ENCODE data around the gene SMYD3.
A peak's percentile ranks its signal among the peaks of the same experiment; 100 is the strongest.

SMYD3 gene

DNA sequence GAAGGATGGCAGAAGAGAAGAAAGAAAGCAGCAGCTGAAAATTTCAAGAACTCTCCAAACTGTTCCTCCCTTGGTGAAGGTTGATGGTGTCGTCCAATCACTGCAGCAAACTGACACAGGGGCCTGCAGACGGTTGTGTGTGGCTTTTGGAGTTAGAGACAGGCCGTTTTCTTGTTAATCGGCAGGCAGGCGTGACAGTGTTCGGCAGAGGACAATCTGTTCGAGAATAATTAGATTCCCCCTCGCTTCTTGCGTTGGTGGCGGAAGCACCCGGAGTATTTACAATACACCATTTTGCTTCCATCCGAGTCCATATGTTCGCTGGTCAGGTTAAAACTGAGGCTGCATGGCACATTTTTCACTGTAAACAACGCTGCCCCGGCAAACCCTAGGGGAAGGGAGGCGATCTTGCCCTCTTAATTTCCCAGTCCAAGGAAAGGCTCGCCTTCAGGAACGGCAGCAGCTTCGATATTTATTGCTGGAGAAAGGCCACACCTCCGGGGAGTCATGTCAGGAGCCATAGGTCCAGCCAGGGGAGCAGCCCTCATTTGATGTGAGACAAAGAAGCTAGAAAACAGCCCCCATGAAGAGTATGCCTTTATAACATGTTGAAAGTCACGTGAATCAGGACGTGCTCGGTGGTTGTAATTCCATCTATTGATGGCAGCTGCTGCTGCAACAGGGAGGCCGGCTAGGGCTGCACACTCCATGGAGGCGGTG, 360.1 kb downstream of the SMYD3 start:
- DNase-seq (ENCODE audit: low spot score), result no peak

DNA sequence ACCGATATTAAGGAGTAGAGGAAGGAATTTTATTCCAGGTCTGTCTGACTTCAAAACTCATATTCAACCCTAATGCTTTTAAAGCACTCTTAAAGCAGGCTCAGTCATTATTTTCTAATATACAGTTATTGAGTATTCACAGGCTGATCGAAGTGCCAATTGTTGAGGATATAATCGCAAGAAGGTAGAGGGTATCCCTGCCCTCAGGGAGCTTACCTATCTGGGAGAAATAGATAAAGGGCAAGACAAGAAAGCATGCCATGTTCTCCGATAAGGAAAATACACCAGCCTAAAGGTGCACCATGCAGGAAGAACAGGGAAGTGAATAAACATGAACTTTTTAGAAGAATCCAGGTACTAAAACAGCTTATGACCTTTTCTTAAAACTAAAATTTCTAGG, 361.2 kb downstream of the SMYD3 start:
- no peak for DNase-seq (ENCODE audit: low spot score)

DNA sequence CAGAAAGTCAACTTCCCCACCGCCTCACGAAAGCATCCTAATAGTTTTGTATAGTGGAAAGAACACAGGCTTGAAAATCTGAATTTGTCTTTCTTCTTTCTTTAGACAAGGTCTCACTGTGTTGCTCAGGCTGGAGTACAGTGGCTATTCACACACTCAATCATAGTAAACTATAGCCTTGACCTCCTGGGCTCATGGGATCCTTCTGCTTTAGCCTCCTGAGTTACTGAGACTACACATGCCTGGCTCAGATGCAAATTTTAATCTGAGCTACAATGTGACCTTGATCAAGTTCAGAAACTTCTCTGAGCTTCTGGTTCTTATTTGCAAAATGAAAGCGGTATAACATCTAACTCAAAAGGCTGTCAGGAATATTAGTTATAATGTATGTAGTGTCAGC, 362.1 kb downstream of the SMYD3 start:
- DNase-seq (ENCODE audit: low spot score), result no peak

DNA sequence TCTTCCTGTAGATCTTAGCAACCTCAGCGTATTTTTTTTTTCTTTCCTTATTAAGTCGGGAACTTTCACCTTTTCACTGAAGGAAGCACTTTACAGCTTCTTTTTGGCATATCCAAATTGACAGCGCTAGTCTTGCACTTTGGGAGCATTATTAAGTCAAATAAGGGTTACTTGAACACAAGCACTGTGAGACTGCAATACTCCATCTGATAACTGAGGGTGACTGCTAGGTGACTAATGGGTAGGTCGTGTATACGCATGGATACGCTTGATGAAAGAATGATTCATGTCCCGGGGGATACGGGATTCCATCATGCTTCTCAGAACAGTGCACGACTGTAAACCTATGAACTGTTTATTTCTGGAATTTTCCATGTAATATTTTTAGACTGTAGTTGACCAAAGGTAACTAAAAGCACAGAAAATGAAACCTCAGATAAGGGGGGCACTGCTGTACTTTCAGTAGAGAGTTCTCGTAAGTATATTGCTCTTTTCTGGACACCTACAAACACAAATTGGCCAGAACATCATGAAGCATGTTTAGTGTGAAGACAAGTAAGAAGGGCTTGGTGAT, 364.7 kb downstream of the SMYD3 start:
- DNase-seq (ENCODE audit: low spot score), result peak; percentile 91

DNA sequence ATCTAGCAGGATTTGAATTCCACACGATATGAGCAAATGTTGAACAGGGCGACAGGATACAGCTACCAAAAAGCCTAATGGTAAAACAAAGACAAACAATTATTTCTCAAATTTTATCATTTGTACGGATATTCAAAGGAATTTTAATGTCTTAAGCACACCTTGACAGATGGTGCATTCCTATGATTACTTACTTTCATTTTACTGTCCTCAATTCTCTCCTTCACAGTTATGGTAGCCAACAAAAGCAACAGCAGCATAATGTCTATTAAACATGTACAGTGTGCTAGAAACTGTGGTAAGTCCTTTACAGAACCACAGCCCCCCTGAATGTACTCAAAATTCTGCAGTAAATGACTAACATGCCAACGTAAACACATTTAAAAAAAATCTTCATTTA, 365.8 kb downstream of the SMYD3 start:
- DNase-seq (ENCODE audit: low spot score), result no peak

DNA sequence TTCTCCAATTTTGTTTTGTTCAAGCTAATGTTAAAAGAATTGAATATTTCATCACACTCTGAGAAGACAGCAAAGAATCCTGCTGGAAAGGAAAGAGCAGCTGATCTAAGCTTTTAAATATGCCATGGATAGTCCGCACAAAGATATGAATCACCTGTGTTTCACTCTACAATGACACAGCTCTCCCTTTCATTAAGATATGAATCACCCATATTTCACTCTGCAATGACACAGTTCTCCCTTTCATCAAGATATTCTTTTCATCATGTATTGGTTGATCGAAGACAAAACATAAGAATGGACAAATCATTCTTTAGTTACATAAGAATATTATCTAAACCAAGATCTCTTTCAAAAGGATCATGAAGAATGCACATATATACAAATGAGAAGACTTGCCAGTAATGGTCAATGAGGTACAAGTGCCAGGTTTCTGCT, 367.3 kb downstream of the SMYD3 start:
- DNase-seq (ENCODE audit: low spot score), result peak; percentile 98

DNA sequence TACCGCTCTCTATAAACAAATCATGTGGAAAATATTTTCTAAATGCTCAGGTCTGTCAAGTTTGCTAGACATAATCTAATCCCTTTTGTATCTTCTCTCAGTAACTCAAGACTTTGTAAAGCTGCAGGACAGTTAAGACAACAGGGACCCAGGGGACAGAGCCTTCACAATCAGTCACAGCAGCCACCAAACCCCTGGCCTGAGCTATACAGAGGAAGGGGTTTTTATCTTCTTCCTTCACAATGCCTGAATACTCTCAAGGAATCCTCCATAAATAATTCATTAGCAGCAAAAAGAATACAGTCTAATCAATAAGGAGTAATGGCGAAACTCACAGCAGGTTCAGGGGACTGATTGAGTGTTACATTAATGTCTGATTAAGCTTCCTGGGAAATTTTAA, 368.3 kb downstream of the SMYD3 start:
- no peak for DNase-seq (ENCODE audit: low spot score)

DNA sequence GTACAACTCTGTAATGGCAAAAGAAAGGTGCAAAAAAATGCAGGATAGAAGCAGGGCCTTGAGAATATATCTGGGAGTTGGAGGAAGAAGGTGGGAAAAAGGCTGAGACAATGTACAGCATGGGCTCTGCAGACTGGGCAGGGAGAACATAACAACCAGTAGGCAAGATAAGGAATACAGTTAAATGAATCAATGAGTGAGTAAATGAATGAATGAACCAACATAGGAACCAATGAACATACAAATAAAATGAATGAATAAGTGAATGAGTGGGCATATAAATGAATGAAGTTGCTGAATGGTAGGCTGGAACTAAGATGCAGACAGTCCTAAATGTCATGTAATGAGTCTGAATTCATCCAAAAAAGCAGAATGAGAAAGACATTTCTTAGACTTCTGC, 370.6 kb downstream of the SMYD3 start:
- no peak for DNase-seq (ENCODE audit: low spot score)

DNA sequence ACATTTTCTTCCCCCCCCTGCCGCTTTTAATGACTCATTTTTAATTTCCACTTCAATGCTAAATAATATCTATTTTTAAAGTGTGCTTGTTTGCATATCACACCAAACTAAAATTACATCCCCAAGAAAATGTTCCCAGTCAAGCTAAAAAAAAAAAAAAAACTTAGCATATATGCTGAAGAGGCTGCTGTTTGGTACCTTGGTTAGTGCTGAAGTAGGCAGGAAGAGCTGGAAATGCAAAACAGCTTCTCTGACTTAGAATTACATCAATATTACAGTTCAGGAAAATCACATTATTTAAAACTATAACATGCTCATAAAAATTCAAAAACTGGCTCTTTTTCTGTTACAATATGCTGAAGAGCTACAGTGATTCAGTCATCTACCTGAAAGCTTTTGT, 372.3 kb downstream of the SMYD3 start:
- DNase-seq (ENCODE audit: low spot score), result no peak

DNA sequence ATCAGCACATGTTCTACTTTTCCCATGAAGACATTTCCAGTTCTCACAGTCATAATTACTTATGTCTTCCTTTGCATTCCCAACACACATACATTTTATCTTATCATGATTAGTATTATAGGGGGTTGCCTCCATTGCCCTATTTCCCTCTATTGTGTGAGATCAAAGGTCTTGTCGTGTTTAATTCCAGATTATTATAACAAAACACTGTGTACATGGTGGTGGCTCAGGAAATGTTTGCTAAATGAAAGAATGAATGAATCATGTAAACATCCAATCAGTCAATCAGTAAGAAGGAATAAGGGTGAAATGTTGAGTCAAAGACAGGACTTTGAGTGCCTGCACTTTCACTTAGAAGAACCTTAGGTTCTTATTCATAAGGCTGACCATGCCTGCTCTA, 376.0 kb downstream of the SMYD3 start:
- DNase-seq (ENCODE audit: low spot score), result no peak

DNA sequence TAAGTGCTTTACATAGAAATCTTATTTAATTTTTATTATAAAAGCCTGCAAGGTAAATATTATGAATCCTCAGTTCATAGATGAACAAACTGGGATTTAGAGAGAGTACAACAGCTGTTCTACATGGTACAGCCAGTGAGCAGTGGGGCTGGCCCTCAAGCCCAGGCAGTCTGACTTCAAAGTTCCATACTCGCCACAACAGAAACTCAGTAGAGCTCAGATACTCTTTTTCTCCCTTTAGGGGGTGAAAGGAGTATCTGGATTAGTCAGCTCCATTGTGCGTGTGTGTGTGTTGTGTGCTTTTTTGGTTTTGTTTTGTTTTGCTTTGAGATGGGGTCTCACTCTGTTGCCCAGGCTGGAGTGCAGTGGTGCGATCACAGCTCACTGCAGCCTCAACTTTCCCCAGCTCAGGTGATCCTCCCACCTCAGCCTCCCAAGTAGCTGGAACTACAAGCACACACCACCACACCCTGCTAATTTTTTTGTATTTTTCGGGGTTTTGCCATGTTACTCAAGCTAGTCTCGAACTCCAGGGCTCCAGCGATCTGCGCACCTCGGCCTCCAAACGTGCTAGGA, 378.5 kb downstream of the SMYD3 start:
- no peak for DNase-seq (ENCODE audit: low spot score)

DNA sequence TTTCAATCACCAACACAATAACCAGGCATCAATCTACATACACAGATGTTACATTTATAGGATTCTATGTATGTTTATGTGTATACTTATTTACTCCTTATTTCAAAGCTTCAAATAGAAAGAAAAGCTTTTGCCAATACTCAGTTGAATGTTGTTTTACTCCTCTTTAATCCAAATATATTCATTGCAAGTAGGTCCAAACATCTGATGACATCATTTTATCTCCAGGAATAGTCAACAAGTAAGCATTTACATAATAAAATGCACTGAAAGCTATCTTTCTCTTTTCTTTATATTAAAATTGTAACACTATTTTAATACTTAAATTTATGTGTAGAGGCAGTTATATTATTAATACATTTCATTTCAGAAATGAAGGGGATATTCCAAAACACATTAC, 380.5 kb downstream of the SMYD3 start:
- DNase-seq (ENCODE audit: low spot score), result no peak

DNA sequence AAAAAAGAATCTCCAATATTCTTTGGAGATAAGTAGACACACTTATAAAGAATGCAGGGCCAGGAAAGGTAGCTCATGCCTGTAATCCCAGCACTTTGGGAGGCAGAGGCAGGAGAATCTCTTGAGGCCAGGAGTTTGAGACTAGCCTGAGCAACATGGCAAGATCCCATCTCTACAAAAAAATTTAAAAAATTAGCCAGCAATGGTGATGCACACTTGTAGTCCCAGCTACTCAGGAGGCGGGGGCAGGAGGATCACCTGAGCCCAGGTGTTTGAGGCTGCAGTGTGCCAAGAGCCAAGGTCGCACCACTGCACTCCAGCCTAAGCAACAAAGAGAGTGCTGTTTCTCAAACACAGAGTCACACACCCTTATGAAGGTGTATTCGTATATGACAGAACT, 385.0 kb downstream of the SMYD3 start:
- no peak for DNase-seq (ENCODE audit: low spot score)

DNA sequence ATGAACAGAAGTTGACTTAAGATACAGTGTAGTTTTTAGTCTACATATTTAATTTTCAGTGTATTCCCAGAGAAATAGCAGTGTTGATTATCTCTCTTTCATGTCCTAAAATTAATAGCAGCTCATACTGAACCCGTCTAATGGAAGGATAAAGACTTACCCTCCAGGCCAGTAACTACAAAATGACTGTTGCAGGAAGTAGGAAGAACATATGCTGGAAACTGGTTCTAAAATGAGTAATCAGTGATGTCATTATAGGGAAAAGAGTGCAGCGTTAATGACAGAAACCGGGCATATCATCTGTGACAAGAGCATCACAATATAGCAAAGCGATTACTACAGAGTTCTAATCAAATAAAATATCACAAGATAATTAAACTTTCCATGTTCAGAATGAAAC, 385.5 kb downstream of the SMYD3 start:
- no peak for DNase-seq (ENCODE audit: low spot score)

DNA sequence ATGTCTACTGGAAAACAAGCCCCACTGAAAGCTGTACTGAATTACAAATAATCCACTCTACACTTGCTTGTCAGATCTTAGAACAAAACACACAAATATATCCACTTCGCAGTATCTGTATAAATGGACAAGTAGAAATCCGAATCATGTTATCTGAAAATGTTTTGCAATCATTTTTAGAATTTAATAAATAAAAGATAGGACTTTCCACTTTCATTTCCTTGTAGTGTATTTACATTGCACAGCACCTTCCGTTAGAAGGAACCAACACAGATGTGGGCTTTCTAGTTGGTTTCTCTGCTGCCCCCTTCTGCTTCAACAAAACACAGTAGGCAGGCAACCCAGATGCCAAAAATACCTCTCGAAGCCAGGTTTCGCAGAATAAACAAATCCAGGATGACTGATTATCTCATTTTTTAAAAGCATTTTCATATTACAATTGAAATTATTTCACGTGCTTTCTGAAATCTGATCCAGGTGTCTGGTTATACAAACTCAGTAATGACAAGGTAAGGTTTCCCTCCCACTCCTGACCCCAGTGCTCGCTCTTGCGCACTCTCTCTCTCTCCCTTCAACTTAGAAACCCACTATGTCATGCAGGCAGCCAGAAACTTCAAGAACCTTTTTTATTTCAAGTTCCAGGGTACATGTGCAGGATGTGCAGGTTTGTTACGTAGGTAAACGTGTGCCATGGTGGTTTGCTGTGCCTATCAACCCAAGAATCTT, 389.9 kb downstream of the SMYD3 start:
- peak; percentile 21 for DNase-seq (ENCODE audit: low spot score)

DNA sequence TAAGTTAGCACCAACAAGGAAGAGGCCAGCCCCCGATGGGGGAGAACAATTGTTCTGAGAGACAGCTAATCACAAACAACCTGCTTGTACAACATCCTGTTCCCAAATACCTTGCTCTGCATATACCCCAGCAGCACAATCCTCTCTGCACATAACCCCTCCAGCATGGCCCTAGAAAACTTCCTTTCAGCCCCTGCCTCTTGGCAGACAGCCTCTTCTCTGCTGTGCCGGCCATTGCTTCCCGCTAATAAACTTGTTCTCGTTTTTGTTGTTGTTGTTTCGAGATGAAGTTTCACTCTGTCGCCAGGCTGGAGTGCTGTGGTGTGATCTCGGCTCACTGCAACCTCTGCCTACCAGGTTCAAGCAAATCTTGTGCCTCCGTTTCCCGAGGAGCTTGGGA, 392.7 kb downstream of the SMYD3 start:
- DNase-seq (ENCODE audit: low spot score), result no peak

DNA sequence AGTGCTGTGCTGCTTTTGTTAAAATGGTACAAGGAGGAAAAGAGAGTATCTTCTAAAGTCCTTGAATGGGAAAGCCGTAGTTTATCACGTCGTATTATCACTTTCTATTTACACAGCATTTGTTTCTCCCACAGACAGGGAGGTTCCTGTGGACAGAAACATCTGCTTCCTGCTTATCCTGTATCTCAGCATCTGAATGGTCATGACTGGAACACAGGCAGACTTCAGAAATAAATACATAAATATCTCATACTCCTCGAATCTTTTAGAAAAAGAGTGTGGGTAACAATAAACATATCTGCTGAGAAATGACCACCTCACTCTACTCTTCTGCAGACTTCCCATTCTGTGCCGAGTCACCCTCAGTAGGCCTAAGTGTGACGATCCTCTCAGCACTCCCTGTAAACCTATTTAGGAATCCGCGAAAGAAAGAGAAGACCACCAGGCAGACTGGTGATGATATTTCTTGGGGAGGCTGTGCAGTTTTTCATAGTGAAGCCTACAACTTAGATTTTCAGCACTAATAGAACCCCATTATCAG, 393.5 kb downstream of the SMYD3 start:
- no peak for DNase-seq (ENCODE audit: low spot score)

DNA sequence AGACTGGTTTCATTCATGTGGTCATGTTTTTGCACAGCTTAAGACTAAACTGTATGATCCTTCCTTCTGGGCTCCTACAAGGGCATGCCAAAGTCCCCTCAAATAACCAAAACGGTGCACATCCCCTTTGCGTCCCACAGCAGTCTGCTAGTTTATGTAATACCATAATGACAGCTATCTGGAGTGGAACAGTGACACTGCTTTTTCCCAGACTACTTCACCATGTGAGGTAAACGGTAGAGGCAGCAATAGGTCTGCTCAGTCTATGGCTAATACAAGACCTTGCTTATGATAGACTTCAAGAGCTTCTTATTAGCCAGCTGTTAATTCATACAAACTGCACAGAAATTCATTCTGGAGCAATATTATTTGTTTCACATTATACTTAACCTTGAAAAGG, 395.5 kb downstream of the SMYD3 start:
- DNase-seq (ENCODE audit: low spot score), result no peak

DNA sequence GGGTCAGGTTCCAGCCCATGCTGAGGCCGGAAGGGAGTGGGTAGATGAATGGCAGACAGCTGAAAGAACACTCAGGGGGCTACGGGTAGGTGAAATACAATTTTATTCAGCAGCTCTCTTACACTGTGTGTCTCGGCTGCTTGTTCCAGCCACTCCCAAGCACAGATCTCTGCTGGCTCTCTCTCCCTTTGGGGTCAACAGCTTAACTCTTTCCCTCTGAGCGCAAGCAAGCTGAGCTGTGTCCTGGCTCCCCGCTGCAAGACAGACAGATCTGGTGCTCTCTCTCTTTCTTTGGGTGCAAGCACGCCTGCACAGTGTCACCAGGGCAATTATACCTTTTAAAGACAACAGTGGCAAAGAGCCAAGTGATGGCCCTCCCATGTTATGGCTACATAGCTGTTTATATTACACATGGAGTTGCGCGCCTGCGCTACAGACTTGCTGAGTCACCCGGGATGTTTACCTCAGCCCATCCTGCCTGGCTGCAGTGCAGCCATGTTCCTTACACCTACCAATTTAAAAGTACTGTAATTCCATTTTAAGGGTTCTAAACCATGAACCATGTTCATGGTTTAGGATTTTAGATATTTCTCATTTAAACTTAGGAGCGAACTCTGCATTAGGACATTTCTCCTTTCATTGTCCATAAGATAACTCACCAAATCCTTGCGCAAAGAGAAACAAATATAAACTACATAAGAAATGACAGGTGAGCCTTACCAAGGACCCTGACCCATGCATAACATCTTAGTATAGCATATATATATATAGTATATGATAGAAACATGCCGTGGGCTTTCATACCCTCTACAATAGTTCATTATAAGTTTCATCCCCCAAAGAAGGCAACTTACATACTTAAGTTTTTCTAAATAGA, 396.5 kb downstream of the SMYD3 start:
- no peak for DNase-seq (ENCODE audit: low spot score)

DNA sequence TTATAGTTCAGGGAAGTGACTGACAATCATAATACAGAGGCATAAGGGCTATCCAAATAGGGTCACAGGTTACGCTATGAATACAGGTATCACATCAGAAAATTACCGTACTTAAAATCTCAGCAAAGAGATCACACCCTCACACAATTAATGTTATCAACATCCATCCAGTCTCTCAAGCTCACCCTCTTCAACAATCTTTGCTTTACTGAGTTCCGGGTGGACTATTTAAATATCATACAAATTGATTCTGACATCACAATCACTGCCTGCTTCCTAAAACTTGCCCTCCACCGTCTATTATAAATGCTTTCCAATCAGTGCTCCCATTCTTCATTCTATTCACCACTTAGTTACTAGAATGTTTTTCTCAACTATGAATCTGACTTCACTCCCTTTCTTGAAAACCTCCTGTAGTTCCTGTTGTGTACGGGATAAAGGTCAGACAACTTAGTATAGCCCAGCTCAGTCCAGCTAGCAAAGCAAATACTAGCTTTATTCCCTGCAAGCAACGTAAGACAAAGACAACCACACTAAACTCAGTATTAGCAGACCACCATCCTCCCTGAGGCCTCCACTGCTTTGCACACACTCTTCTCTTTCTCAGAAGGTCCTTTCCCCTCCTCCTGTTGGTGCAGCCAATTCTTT, 398.7 kb downstream of the SMYD3 start:
- no peak for DNase-seq (ENCODE audit: low spot score)

DNA sequence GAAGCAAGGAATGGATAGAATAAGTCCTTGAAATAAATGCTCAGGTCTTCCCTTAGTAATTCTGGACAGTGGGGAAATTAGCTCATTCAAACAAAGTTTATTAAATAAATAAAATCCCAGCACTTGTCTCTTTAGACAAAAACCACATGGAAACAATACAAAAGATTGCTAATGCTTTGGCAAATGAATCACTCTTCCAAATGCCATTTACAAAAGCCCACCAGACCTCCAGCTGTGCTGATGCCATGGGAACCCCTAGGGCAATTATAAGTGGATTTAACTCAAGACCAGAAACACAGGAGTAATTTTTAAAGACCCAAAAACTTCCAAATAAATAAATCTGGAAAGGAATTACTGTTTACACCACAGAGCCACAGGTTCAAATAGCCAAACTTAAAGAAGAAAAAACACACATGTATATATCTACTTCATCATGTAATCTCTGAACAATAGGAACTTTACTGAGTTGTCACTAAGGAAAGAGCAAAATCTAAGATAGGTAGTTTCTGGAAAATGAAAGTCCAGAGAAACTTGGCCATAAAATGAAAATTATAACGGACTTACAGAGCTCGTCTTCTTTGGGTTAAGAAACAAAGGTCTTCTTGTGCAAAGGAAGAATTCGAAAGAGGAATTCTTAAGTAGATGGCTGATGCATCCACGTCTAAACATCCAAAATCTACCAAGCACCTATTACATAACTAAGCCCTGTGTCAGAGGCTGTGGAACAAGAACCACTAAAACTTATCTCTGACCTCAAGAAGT, 399.4 kb downstream of the SMYD3 start:
- DNase-seq (ENCODE audit: low spot score), result no peak
